DND-41 (cell line): Measurements from ENCODE around the gene CRB3.

Source experiments
- ATAC-seq: fragments of 200-7000 bp; cut with Tn5 transposase; 3 replicates; pipeline ENCODE4 v1.9.1; 2021; ENCODE audit warnings: low read depth; ENCODE audit not compliant: insufficient read depth
- DNase-seq: peaks from one replicate; pipeline ENCODE4 v3.0.0-alpha.2; 2020
- H2AFZ ChIP-seq: 2 replicates; pipeline ENCODE4 v1.6.0; 2012; ENCODE audit warnings: low read depth, low read length
- H3K27ac ChIP-seq: 2 replicates; pipeline ENCODE4 v1.5.1; 2012; ENCODE audit warnings: low read length, inconsistent platforms
- H3K27me3 ChIP-seq: fragments of 200-600 bp; sonication (generic); 2 replicates; pipeline ENCODE4 v1.6.0; 2012; ENCODE audit warnings: low read length, mild to moderate bottlenecking, inconsistent platforms; ENCODE audit not compliant: insufficient read depth, poor library complexity
- H3K36me3 ChIP-seq: 2 replicates; pipeline ENCODE4 v1.5.1; 2012; ENCODE audit warnings: low read length, inconsistent platforms; ENCODE audit not compliant: insufficient read depth
- H3K4me1 ChIP-seq: 2 replicates; pipeline ENCODE4 v1.5.1; 2012; ENCODE audit warnings: mild to moderate bottlenecking, low read length; ENCODE audit not compliant: insufficient read depth
- H3K4me2 ChIP-seq: 2 replicates; pipeline ENCODE4 v1.6.0; 2012; ENCODE audit warnings: mild to moderate bottlenecking, moderate library complexity, low read length, inconsistent platforms; ENCODE audit not compliant: insufficient read depth
- H3K4me3 ChIP-seq, 2 experiments: fragments of 200-600 bp in 1 of 2; shearing (Covaris generic) in 1 of 2; 2 replicates each; pipeline ENCODE4 v1.5.1; 2012 to 2016; ENCODE audit warnings: inconsistent platforms in 2 of 2, low read length in 2 of 2, mild to moderate bottlenecking in 2 of 2, low read depth in 1 of 2, moderate library complexity in 1 of 2
- H3K79me2 ChIP-seq: 2 replicates; pipeline ENCODE4 v1.6.0; 2012; ENCODE audit warnings: low read length, inconsistent platforms; ENCODE audit not compliant: insufficient read depth
- H3K9ac ChIP-seq: 2 replicates; pipeline ENCODE4 v1.6.0; 2012; ENCODE audit warnings: low read depth, mild to moderate bottlenecking, inconsistent platforms, low read length, moderate library complexity
- H3K9me3 ChIP-seq: 2 replicates; pipeline ENCODE4 v1.5.1; 2012; ENCODE audit warnings: low read length, moderate library complexity, mild to moderate bottlenecking, inconsistent platforms; ENCODE audit not compliant: insufficient read depth, severe bottlenecking
- H4K20me1 ChIP-seq: 2 replicates; pipeline ENCODE4 v1.6.0; 2012; ENCODE audit warnings: low read length; ENCODE audit not compliant: insufficient read depth
- EZH2 ChIP-seq: IDR thresholded peaks from 3 replicates; pipeline ENCODE4 v1.6.1; 2012; ENCODE audit warnings: borderline replicate concordance, low read depth, mild to moderate bottlenecking, moderate library complexity, low read length, inconsistent platforms; ENCODE audit not compliant: severe bottlenecking
- TF ChIP-seq, protein P1 (sequence below): IDR thresholded peaks from 2 replicates; pipeline ENCODE4 v1.5.1; 2012; ENCODE audit warnings: borderline replicate concordance, low read length, moderate library complexity, mild to moderate bottlenecking; ENCODE audit not compliant: poor library complexity, severe bottlenecking; ENCODE audit errors: extremely low read depth

The CRB3 gene

DNA sequence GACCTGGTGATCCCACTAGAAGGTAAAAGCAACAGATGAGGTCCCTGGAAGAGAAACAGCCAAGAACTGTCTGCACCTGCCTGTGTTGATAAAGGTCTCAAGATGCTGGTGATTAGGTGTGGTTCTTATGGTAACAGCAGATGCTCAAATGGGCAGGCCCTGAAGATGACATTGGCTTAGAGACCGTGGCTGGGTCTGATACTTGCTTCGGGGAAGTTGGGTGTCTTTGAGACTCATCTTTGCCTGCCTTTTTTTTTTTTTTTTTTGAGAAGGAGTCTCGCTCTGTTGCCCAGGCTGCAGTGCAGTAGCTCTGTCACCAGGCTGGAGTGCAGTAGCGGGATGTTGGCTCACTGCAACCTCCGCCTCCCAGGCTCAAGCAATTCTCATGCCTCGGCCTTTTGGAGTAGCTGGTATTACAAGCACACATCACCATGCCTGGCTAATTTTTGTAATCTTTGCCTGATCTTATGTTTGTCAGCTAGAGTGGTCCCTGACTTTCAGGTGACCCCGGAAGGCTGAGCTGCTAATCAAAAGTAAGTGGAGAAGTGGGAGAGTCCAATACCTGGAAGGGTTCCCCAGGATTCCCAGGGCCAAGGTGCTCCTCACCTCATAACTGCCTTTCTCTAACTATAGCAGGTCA is 12.4 kb upstream of the CRB3 start:
- Histone ChIP-seq H3K4me1 (no peaks in the 10 kb centered on the region), H4K20me1 (no peaks in the 10 kb centered on the region), H3K9me3 (peaks cover 16% of the 10 kb centered on the region), H3K9ac (no peak overlapping the region), H2AFZ (no peak overlapping the region), H3K4me3 (no peak overlapping the region), H3K27me3 (no peaks in the 10 kb centered on the region), H3K79me2 (no peaks in the 10 kb centered on the region), H3K36me3 (peaks cover 36% of the 10 kb centered on the region), H3K27ac (no peak overlapping the region), H3K4me2 (no peak overlapping the region)
- ATAC-seq: no peak
- no peak for TF ChIP-seq EZH2
- TF ChIP-seq, protein P1, sequence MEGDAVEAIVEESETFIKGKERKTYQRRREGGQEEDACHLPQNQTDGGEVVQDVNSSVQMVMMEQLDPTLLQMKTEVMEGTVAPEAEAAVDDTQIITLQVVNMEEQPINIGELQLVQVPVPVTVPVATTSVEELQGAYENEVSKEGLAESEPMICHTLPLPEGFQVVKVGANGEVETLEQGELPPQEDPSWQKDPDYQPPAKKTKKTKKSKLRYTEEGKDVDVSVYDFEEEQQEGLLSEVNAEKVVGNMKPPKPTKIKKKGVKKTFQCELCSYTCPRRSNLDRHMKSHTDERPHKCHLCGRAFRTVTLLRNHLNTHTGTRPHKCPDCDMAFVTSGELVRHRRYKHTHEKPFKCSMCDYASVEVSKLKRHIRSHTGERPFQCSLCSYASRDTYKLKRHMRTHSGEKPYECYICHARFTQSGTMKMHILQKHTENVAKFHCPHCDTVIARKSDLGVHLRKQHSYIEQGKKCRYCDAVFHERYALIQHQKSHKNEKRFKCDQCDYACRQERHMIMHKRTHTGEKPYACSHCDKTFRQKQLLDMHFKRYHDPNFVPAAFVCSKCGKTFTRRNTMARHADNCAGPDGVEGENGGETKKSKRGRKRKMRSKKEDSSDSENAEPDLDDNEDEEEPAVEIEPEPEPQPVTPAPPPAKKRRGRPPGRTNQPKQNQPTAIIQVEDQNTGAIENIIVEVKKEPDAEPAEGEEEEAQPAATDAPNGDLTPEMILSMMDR: no peak
- no peak for DNase-seq

DNA sequence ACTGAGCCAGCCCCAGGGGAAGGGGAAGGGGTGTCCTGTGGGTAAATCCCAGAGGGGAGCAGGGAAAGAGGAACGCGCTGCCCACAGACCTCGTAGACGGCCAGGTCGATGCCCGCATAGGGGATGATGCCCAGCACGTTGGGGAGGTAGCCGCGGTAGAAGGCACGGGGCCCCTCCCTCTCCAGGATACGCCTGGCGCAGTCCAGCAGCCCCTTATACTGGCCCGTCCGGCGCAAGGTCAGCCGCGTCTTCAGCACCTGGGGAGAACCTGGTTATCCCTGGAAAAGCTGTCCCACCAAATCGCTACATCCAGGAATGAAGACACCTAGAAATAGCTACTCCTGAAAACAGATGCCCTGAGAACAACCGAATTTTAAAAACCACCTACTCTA is 11.9 kb upstream of the CRB3 start:
- TF ChIP-seq EZH2: no peak
- TF ChIP-seq, protein P1: no peak
- Histone ChIP-seq H3K79me2 (no peaks in the 10 kb centered on the region), H3K27ac (no peak overlapping the region), H4K20me1 (no peaks in the 10 kb centered on the region), H3K4me3 (no peak overlapping the region), H3K27me3 (no peaks in the 10 kb centered on the region), H3K36me3 (peaks cover 36% of the 10 kb centered on the region), H3K9ac (no peak overlapping the region), H3K4me1 (no peaks in the 10 kb centered on the region), H3K4me2 (no peak overlapping the region), H3K9me3 (peaks cover 16% of the 10 kb centered on the region), H2AFZ (no peak overlapping the region)
- no peak for DNase-seq
- ATAC-seq: no peak

DNA sequence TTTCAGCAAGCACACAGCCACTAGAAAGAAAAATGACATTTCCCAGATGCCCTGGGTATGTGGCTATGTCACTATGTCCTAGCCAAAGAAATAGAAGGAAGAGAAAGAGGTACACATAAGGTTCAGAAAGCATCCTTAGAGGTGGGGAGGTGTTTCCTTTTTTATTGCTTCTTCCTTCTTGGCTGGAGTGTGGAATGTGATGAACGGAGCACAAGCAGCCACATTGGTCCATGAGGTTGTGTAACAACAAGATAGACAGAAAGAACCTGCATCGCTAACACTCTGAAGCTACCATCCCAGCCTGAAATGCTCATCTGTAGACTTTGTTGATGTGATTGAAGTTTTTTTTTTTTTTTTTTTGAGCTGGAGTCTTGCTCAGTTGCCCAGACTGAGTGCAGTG is 11.2 kb upstream of the CRB3 start:
- peaks cover under 1% of the 10 kb centered on the region; the same call in 1 of the 2 replicates for H3K4me1 ChIP-seq
- no peak for DNase-seq
- no peaks in the 10 kb centered on the region for H3K79me2 ChIP-seq
- TF ChIP-seq, protein P1: no peak
- no peak for TF ChIP-seq EZH2
- no peaks in the 10 kb centered on the region for H4K20me1 ChIP-seq
- no peak overlapping the region for H3K4me3 ChIP-seq
- no peak for ATAC-seq
- no peak overlapping the region for H2AFZ ChIP-seq
- no peak overlapping the region for H3K4me2 ChIP-seq
- H3K36me3 ChIP-seq: peaks cover 36% of the 10 kb centered on the region
- H3K27ac ChIP-seq: no peak overlapping the region
- peaks cover 16% of the 10 kb centered on the region for H3K9me3 ChIP-seq
- H3K9ac ChIP-seq: no peak overlapping the region
- H3K27me3 ChIP-seq: no peaks in the 10 kb centered on the region
